GM19463 (cell line): ENCODE results near the gene BANF1.

ENCODE experiments used
- ATAC-seq: cut with Tn5 transposase; IDR thresholded peaks from one replicate; pipeline ENCODE4 v1.9.1; 2021; ENCODE audit warnings: mild to moderate bottlenecking, moderate library complexity; ENCODE audit not compliant: unreplicated experiment

BANF1 gene

GRCh38 chr11:65977621-65978390 is 24.5 kb upstream of the BANF1 start:
- no peak for ATAC-seq

- no peak for ATAC-seq
Measured at GRCh38 chr11:65978391-65979238, 23.7 kb upstream of the BANF1 start.

- no peak for ATAC-seq
Measured at GRCh38 chr11:65979261-65979759, 23.0 kb upstream of the BANF1 start.

GRCh38 chr11:65981101-65981740 is 21.1 kb upstream of the BANF1 start:
- ATAC-seq, result no peak

GRCh38 chr11:65981972-65982823 is 20.1 kb upstream of the BANF1 start:
- no peak for ATAC-seq

GRCh38 chr11:65982824-65983588 is 19.3 kb upstream of the BANF1 start:
- ATAC-seq, result no peak

- no peak for ATAC-seq
Measured at GRCh38 chr11:65983589-65983987, 18.7 kb upstream of the BANF1 start.

GRCh38 chr11:65987336-65987735 is 15.0 kb upstream of the BANF1 start:
- ATAC-seq, result no peak

- ATAC-seq, result peak; percentile 92
Measured at GRCh38 chr11:65988791-65989592, 13.3 kb upstream of the BANF1 start.

- no peak for ATAC-seq
Measured at GRCh38 chr11:65992056-65992455, 10.2 kb upstream of the BANF1 start.

GRCh38 chr11:65997286-65997685 is 5.0 kb upstream of the BANF1 start:
- no peak for ATAC-seq

- ATAC-seq, result peak; percentile 46
Measured at GRCh38 chr11:66002648-66003225, 434 bp downstream of the BANF1 start.

GRCh38 chr11:66003291-66003690 is 988 bp downstream of the BANF1 start:
- ATAC-seq, result no peak

- no peak for ATAC-seq
Measured at GRCh38 chr11:66004186-66004585, 1.9 kb downstream of the BANF1 start.

GRCh38 chr11:66006134-66006890 is 4.0 kb downstream of the BANF1 start:
- ATAC-seq, result no peak

GRCh38 chr11:66006891-66007176 is 4.5 kb downstream of the BANF1 start:
- no peak for ATAC-seq

- no peak for ATAC-seq
Measured at GRCh38 chr11:66007201-66007634, 4.9 kb downstream of the BANF1 start.

GRCh38 chr11:66008095-66008467 is 5.8 kb downstream of the BANF1 start:
- no peak for ATAC-seq
